A673 (cell line): Measurements from ENCODE around the gene ULK4. TPM values are rescaled to one million over a fixed set of nuclear protein-coding genes. Genes with fewer than 3 reads are reported as not detected.
A peak's percentile ranks its signal among the peaks of the same experiment; 100 is the strongest.
"Not testable (repeated sequence)": the region's sequence is repeated elsewhere in the genome, so short reads cannot be mapped to it uniquely, and the experiment has no call there.

Experiments
- BruUV-seq: library from RNA; stranded (reverse); fragments of 400-500 nt; replicated peaks from 2 replicates; lab custom pipeline; 2021; lab: Mats Ljungman, UMichigan
- CTCF ChIA-PET: fragments of 300-600 bp; sonication (Branson Sonifier 250); formaldehyde crosslinking; loops from one replicate; lab custom pipeline; 2022; ENCODE audit warnings: antibody characterized with exemption; lab: Charles Lee
- POLR2A ChIA-PET: fragments of 300-600 bp; sonication (Branson Sonifier 250); formaldehyde crosslinking; loops from one replicate; lab custom pipeline; 2022; ENCODE audit warnings: antibody characterized with exemption; ENCODE audit not compliant: low non-redundant PET; lab: Charles Lee
- DNase-seq: peaks from one replicate; pipeline ENCODE4 v3.0.0-alpha.2; 2015; ENCODE audit warnings: low spot score
- H3K27ac ChIP-seq: fragments of 200-600 bp; sonication (generic); 2 replicates; pipeline ENCODE4 v1.5.1; 2016; ENCODE audit warnings: mixed run types, low read depth, mild to moderate bottlenecking, mixed read lengths, antibody characterized with exemption, low read length; ENCODE audit not compliant: poor library complexity, severe bottlenecking
- H3K27me3 ChIP-seq: fragments of 200-600 bp; sonication (generic); replicated peaks from 2 replicates; pipeline ENCODE4 v1.6.1; 2017; ENCODE audit warnings: mixed run types, low read depth, mild to moderate bottlenecking, mixed read lengths, antibody characterized with exemption, low read length; ENCODE audit not compliant: insufficient read depth, poor library complexity
- H3K36me3 ChIP-seq: fragments of 200-600 bp; sonication (generic); 2 replicates; pipeline ENCODE4 v1.6.1; 2016; ENCODE audit warnings: mixed run types, mild to moderate bottlenecking, mixed read lengths, antibody characterized with exemption, low read length; ENCODE audit not compliant: insufficient read depth, poor library complexity, severe bottlenecking
- H3K4me1 ChIP-seq: fragments of 200-600 bp; sonication (generic); 2 replicates; pipeline ENCODE4 v1.6.1; 2017; ENCODE audit warnings: mixed run types, mild to moderate bottlenecking, mixed read lengths, antibody characterized with exemption, low read length; ENCODE audit not compliant: insufficient read depth, poor library complexity, severe bottlenecking
- H3K4me3 ChIP-seq: fragments of 200-600 bp; sonication (generic); 2 replicates; pipeline ENCODE4 v1.5.1; 2016; ENCODE audit warnings: low read depth, mixed run types, mild to moderate bottlenecking, mixed read lengths, low read length; ENCODE audit not compliant: poor library complexity, severe bottlenecking
- H3K9me3 ChIP-seq: fragments of 200-600 bp; sonication (generic); 2 replicates; pipeline ENCODE4 v1.6.1; 2016; ENCODE audit warnings: mixed run types, low read depth, mild to moderate bottlenecking, mixed read lengths, antibody characterized with exemption, low read length; ENCODE audit not compliant: poor library complexity, severe bottlenecking
- EZH2 ChIP-seq: fragments of 200-600 bp; sonication (generic); IDR thresholded peaks from 2 replicates; pipeline ENCODE4 v1.6.1; 2017; ENCODE audit warnings: borderline replicate concordance, low read depth, mild to moderate bottlenecking, mixed read lengths, antibody characterized with exemption, low read length; ENCODE audit not compliant: poor library complexity, severe bottlenecking
- intact Hi-C: fragments of 100-400 bp; cut with micrococcal nuclease; formaldehyde crosslinking; loops from one replicate; pipeline ENCODE4 v1.10.0; 2022; ENCODE audit not compliant: unreplicated experiment
- total RNA-seq: library from RNA; stranded (reverse); gene quantifications from 2 replicates; pipeline ENCODE4 v1.2.3, GENCODE V29; 2021
- TF ChIP-seq, protein P1 (sequence below): fragments of 300-800, 200-600 bp; sonication (generic); conservative IDR thresholded peaks from 2 replicates; pipeline ENCODE4 v1.5.1; 2017; ENCODE audit warnings: low read depth, mild to moderate bottlenecking, antibody characterized with exemption, low read length, moderate library complexity, mixed read lengths

The ULK4 gene
- total RNA-seq, 1 experiment from 2014 or later: 7.4 TPM

DNA sequence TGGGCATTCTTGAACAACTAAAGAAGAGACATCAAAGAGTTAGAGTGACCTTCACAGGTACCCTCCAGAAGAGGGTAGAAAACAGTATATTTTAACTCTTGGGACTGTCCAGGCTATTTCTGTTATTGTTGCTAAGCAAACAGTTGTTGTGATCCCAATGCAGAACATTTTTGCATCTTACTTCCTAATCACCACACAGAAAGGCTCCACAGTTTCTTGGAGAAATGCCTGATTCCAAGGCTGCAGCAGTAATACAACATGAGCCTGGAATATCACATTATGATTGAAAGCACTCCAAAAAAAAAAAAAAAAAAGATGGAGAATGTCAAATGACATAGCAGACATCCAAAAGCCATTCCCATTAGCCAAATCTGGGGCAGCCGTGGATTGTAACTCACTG is 567.0 kb downstream of the ULK4 start:
- Histone ChIP-seq H3K27ac (no peak overlapping the region), H3K27me3 (no peaks in the 10 kb centered on the region), H3K36me3 (no peaks in the 10 kb centered on the region), H3K4me3 (no peak overlapping the region), H3K9me3 (no peaks in the 10 kb centered on the region), H3K4me1 (no peaks in the 10 kb centered on the region)
- ChIA-PET POLR2A (no interaction called here), CTCF (no interaction called here)
- no peak for DNase-seq
- intact Hi-C loops: no loop called here
- TF ChIP-seq EZH2: no peak
- TF ChIP-seq, protein P1, sequence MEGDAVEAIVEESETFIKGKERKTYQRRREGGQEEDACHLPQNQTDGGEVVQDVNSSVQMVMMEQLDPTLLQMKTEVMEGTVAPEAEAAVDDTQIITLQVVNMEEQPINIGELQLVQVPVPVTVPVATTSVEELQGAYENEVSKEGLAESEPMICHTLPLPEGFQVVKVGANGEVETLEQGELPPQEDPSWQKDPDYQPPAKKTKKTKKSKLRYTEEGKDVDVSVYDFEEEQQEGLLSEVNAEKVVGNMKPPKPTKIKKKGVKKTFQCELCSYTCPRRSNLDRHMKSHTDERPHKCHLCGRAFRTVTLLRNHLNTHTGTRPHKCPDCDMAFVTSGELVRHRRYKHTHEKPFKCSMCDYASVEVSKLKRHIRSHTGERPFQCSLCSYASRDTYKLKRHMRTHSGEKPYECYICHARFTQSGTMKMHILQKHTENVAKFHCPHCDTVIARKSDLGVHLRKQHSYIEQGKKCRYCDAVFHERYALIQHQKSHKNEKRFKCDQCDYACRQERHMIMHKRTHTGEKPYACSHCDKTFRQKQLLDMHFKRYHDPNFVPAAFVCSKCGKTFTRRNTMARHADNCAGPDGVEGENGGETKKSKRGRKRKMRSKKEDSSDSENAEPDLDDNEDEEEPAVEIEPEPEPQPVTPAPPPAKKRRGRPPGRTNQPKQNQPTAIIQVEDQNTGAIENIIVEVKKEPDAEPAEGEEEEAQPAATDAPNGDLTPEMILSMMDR: no peak
- no TSS peak for BruUV-seq

DNA sequence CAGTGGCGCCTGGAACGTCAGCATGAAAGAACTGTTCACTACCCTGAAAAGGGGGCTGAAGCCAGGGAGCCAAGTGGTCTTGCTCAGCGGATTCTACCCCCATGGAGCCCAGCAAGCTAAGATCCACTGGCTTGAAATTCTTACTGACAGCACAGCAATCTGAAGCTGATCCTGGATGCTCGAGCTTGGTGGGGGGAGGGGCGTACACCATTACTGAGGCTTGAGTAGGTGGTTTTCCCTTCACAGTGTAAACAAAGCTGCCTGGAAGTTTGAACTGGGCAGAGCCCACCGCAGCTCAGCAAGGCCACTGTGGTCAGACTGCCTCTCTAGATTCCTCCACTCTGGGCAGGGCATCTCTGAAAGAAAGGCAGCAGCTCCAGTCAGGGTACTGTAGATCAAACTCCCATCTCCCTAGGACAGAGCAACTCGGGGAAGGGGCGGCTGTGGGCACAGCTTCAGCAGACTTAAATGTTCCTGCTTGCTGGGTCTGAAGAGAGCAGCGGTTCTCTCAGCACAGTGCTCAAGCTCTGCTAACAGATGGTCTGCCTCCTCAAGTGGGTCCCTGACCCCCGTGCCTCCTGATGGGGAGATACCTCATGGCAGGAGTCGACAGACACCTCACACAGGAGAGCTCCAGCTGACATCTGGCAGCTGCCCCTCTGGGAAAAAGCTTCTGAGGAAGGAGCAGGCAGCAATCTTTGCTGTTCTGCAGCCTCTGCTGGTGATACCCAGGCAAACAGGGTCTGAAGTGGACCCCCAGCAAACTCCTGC is 591.0 kb downstream of the ULK4 start:
- intact Hi-C loops, H3K9me3 ChIP-seq, CTCF ChIA-PET, DNase-seq, H3K4me3 ChIP-seq, H3K36me3 ChIP-seq, H3K27me3 ChIP-seq, POLR2A ChIA-PET, H3K4me1 ChIP-seq, H3K27ac ChIP-seq, BruUV-seq: not testable (repeated sequence)

DNA sequence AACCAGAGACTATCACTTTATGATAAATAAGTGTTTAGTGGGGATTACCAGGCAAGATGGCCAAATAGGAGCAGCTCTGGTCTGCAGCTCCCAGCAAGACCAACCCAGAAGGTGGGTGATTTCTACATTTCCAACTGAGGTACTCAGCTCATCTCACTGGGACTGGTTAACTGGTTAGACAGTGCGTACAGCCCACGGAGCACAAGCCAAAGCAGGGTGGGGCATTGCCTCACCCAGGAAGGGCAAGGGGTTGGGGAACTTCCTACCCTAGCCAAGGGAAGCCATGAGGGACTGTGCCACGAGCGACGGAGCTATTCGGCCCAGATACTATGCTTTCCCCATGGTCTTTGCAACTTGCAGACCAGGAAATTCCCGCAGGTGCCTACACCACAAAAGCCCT is 591.6 kb downstream of the ULK4 start:
- intact Hi-C loops: no loop called here
- BruUV-seq: no TSS peak
- TF ChIP-seq EZH2: no peak
- TF ChIP-seq, protein P1: no peak
- ChIA-PET CTCF (no interaction called here), POLR2A (no interaction called here)
- Histone ChIP-seq H3K27ac (no peak overlapping the region), H3K9me3 (no peaks in the 10 kb centered on the region), H3K36me3 (no peaks in the 10 kb centered on the region), H3K27me3 (no peaks in the 10 kb centered on the region), H3K4me3 (no peak overlapping the region), H3K4me1 (no peaks in the 10 kb centered on the region)
- DNase-seq: no peak

DNA sequence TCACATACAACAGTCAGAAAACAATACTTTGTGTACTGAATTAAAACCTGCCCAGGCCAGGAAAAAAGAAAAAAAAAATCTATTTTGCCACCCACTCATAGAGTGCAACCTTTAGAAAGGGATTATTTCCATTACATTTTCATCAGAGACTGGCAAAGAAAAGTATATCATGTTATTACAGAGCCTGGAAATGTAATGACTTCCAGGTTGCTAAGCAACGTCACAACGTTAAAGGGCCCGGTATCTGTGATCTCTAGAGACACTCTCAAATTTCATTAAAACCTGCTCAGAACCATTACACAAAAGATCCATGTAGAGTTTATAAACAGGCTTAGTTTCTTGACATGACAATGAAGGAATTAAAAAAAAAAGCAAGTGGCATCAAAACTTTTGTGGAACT is 592.1 kb downstream of the ULK4 start:
- TF ChIP-seq, protein P1: no peak
- TF ChIP-seq EZH2: no peak
- Histone ChIP-seq H3K4me3 (no peak overlapping the region), H3K27ac (no peak overlapping the region), H3K36me3 (no peaks in the 10 kb centered on the region), H3K4me1 (no peaks in the 10 kb centered on the region), H3K27me3 (no peaks in the 10 kb centered on the region), H3K9me3 (no peaks in the 10 kb centered on the region)
- intact Hi-C loops: no loop called here
- DNase-seq: peak; percentile 9
- ChIA-PET CTCF (no interaction called here), POLR2A (no interaction called here)
- BruUV-seq: no TSS peak
